Parathyroid adenoma (tissue), 2 donors: ENCODE data around the gene GRIA1.

Source experiments
- H2AFZ ChIP-seq: fragments of 300-600 bp; sonication (generic); one replicate; pipeline ENCODE4 v1.7.0; 2017; ENCODE audit warnings: antibody characterized with exemption, mild to moderate bottlenecking
- H3K27ac ChIP-seq: fragments of 300-600 bp; sonication (generic); one replicate; pipeline ENCODE4 v1.7.0; 2017
- H3K27me3 ChIP-seq: fragments of 300-600 bp; sonication (generic); one replicate; pipeline ENCODE4 v1.7.0; 2017; ENCODE audit warnings: low read length; ENCODE audit not compliant: control insufficient read depth, insufficient read depth
- H3K36me3 ChIP-seq: fragments of 300-600 bp; sonication (generic); one replicate; pipeline ENCODE4 v1.7.0; 2017; ENCODE audit warnings: low read length; ENCODE audit not compliant: control insufficient read depth, insufficient read depth
- H3K4me1 ChIP-seq: fragments of 300-600 bp; sonication (generic); one replicate; pipeline ENCODE4 v1.7.0; 2017; ENCODE audit warnings: control low read depth
- H3K4me2 ChIP-seq: fragments of 300-600 bp; sonication (generic); one replicate; pipeline ENCODE4 v1.7.0; 2017; ENCODE audit warnings: low read length
- H3K4me3 ChIP-seq: fragments of 300-600 bp; sonication (generic); one replicate; pipeline ENCODE4 v1.7.0; 2017; ENCODE audit warnings: low read depth, low read length
- H3K79me2 ChIP-seq: fragments of 300-600 bp; sonication (generic); one replicate; pipeline ENCODE4 v1.7.0; 2017; ENCODE audit warnings: control low read depth
- H3K9ac ChIP-seq: fragments of 300-600 bp; sonication (generic); one replicate; pipeline ENCODE4 v1.7.0; 2017; ENCODE audit warnings: mild to moderate bottlenecking
- H3K9me3 ChIP-seq: fragments of 300-600 bp; sonication (generic); one replicate; pipeline ENCODE4 v1.7.0; 2017; ENCODE audit warnings: low read length; ENCODE audit not compliant: control insufficient read depth
- TF ChIP-seq, protein P1 (sequence below): fragments of 300-600 bp; sonication (generic); IDR thresholded peaks from one replicate; pipeline ENCODE4 v1.7.0; 2017; ENCODE audit warnings: antibody characterized with exemption, mild to moderate bottlenecking
- donor health status: primary hyperparathyroidism.

GRIA1 gene

DNA sequence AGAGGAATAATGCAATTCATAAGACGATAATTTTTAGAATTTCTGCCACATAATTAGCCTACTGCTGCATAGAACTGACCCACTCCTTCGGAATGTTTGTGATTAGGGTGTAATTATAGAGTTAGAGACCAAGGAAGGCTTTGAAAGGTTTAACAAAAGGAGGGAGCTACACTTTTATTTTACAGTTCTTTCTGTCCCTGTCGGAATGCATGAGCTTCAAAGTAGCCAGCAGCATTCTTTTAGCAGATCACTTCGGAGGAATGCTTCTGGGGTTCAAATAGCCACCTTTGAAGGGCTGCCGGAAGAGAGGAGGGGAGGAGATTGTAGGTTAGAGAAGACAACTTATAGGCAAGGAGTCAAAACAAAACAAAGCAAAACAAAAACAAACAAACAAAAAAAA lies 168.1 kb downstream of the GRIA1 start:
- no peaks in the 10 kb centered on the region for H3K36me3 ChIP-seq
- no peak overlapping the region for H2AFZ ChIP-seq
- no peaks in the 10 kb centered on the region for H3K4me1 ChIP-seq
- H3K4me2 ChIP-seq: no peak overlapping the region
- no peaks in the 10 kb centered on the region for H3K27me3 ChIP-seq
- H3K9me3 ChIP-seq: no peaks in the 10 kb centered on the region
- H3K79me2 ChIP-seq: no peaks in the 10 kb centered on the region
- no peak overlapping the region for H3K27ac ChIP-seq
- H3K4me3 ChIP-seq: no peak overlapping the region
- TF ChIP-seq, protein P1, sequence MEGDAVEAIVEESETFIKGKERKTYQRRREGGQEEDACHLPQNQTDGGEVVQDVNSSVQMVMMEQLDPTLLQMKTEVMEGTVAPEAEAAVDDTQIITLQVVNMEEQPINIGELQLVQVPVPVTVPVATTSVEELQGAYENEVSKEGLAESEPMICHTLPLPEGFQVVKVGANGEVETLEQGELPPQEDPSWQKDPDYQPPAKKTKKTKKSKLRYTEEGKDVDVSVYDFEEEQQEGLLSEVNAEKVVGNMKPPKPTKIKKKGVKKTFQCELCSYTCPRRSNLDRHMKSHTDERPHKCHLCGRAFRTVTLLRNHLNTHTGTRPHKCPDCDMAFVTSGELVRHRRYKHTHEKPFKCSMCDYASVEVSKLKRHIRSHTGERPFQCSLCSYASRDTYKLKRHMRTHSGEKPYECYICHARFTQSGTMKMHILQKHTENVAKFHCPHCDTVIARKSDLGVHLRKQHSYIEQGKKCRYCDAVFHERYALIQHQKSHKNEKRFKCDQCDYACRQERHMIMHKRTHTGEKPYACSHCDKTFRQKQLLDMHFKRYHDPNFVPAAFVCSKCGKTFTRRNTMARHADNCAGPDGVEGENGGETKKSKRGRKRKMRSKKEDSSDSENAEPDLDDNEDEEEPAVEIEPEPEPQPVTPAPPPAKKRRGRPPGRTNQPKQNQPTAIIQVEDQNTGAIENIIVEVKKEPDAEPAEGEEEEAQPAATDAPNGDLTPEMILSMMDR: no peak
- no peak overlapping the region for H3K9ac ChIP-seq

DNA sequence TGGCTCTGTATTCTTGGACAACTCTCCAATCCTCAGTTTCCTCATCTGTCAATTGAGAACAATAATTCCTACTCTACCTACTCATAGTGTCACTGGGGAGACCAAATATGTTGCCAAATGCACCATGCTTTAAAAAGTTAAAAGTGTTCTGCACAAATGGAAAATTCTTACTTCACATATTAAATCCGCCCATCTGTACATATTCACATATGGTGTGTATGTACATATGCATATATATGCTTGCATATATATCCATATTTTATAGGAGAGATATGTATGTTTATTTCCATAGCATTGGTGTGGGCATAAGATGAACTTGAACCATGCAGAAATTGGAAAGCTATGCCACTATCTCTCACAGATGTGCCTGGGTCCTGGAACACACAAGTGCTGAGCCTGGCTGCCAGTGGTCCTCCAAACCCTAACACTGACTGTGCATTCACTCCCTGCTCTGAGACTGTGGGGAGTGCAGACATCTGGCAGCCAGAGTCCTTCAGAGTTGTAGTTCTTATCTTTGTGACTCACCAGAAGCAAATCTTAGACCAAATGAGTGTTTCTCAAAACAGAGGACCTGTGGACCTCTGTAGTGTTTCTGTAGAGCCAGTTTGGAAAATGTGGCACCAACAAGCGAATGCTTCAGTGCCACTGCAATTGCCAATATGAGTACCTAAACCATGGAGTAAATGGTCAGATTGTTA lies 168.7 kb downstream of the GRIA1 start:
- TF ChIP-seq, protein P1: no peak
- no peaks in the 10 kb centered on the region for H3K4me1 ChIP-seq
- no peak overlapping the region for H2AFZ ChIP-seq
- no peak overlapping the region for H3K9ac ChIP-seq
- no peaks in the 10 kb centered on the region for H3K9me3 ChIP-seq
- H3K4me3 ChIP-seq: no peak overlapping the region
- no peaks in the 10 kb centered on the region for H3K79me2 ChIP-seq
- H3K36me3 ChIP-seq: no peaks in the 10 kb centered on the region
- no peak overlapping the region for H3K4me2 ChIP-seq
- H3K27me3 ChIP-seq: no peaks in the 10 kb centered on the region
- no peak overlapping the region for H3K27ac ChIP-seq

DNA sequence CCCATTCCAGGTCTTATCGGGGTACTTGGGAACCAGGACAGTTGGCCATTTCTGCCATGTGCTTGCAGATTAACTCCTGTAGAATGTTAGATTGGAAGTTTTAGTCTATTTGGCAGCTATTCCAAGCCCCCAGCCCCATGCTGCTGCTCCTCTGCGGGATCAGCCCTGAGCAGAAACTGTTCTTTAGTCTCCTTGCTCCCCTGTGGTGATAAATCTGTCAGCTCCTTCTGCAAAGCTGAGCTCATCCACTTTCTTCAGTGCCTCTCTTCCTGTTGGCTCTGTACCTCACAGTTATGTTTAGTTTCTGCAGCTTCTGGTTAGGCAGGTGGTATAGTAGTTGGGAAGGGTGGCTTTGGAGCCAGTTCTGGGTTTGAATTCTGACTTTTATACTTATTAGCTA lies 170.4 kb downstream of the GRIA1 start:
- Histone ChIP-seq H3K9me3 (no peaks in the 10 kb centered on the region), H3K4me1 (no peaks in the 10 kb centered on the region), H3K4me3 (no peak overlapping the region), H3K4me2 (no peak overlapping the region), H3K79me2 (no peaks in the 10 kb centered on the region), H3K36me3 (no peaks in the 10 kb centered on the region), H3K27me3 (no peaks in the 10 kb centered on the region), H2AFZ (no peak overlapping the region), H3K27ac (no peak overlapping the region), H3K9ac (no peak overlapping the region)
- TF ChIP-seq, protein P1: no peak

DNA sequence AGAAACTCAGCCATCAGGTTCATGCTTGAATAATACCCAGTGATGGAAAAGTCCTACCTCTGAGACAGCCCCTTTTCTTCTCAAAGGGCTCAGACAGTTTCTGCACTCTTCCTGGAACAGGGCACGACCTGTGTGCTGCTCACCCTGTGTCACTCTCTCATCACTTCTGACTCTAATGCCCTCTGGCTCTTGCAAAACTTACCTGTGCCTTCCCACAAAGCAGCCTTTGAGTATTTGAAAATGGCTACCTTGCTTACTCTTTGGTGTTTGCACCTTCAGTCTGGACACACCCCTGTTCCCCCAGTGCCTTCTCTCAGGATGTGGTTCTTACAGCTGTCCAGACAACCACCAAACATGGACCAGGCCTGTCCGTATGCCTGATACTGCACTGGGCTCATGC lies 171.4 kb downstream of the GRIA1 start:
- no peak overlapping the region for H3K27ac ChIP-seq
- H3K79me2 ChIP-seq: no peaks in the 10 kb centered on the region
- no peaks in the 10 kb centered on the region for H3K4me1 ChIP-seq
- no peak overlapping the region for H3K4me2 ChIP-seq
- H3K9me3 ChIP-seq: no peaks in the 10 kb centered on the region
- no peak overlapping the region for H3K9ac ChIP-seq
- H3K36me3 ChIP-seq: no peaks in the 10 kb centered on the region
- H3K27me3 ChIP-seq: no peaks in the 10 kb centered on the region
- no peak overlapping the region for H2AFZ ChIP-seq
- H3K4me3 ChIP-seq: no peak overlapping the region
- TF ChIP-seq, protein P1: no peak

DNA sequence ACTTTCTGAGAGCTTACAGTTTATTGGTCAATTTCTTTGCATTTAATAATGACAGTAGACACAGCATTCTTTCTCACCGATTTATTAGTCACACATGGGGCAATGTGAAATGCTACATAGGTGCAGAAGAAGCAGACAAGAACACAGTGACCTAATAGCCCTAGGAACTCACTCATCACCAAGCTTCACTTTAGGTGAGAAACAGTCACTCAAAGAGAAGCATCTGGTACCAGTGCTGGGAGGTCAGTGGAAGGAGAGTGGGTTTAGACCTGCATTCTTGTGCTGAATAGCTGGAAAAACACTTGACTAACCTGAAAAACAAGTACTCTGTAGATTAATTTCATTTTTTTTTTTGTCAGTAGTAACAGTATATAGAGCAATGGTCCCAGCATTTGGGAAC lies 179.6 kb downstream of the GRIA1 start:
- H3K4me1 ChIP-seq: no peaks in the 10 kb centered on the region
- H3K27me3 ChIP-seq: no peaks in the 10 kb centered on the region
- no peaks in the 10 kb centered on the region for H3K9me3 ChIP-seq
- TF ChIP-seq, protein P1: no peak
- no peak overlapping the region for H2AFZ ChIP-seq
- H3K27ac ChIP-seq: no peak overlapping the region
- H3K4me2 ChIP-seq: no peak overlapping the region
- no peaks in the 10 kb centered on the region for H3K36me3 ChIP-seq
- no peaks in the 10 kb centered on the region for H3K79me2 ChIP-seq
- H3K4me3 ChIP-seq: no peak overlapping the region
- H3K9ac ChIP-seq: no peak overlapping the region
